Mucosa of rectum (tissue), 2 donors: ENCODE data around the gene RASAL1.

ENCODE experiments used
- H3K27ac ChIP-seq, 2 donors: one replicate each; pipeline ENCODE4 v1.7.0; 2013; ENCODE audit warnings: inconsistent platforms in 2 of 2, low read depth in 2 of 2, low read length in 2 of 2
- H3K27me3 ChIP-seq, 2 donors: one replicate each; pipeline ENCODE4 v1.7.0; 2013; ENCODE audit warnings: low read length in 2 of 2; ENCODE audit not compliant: control insufficient read depth in 2 of 2, insufficient read depth in 2 of 2
- H3K36me3 ChIP-seq, 2 donors: one replicate each; pipeline ENCODE4 v1.7.0; 2013; ENCODE audit warnings: low read length in 2 of 2; ENCODE audit not compliant: control insufficient read depth in 2 of 2, insufficient read depth in 2 of 2
- H3K4me1 ChIP-seq, 2 donors: one replicate each; pipeline ENCODE4 v1.7.0; 2013; ENCODE audit warnings: low read length in 2 of 2, mild to moderate bottlenecking in 1 of 2; ENCODE audit not compliant: control insufficient read depth in 2 of 2, insufficient read depth in 2 of 2
- H3K4me3 ChIP-seq, 2 donors: one replicate each; pipeline ENCODE4 v1.7.0; 2013; ENCODE audit warnings: low read length in 2 of 2
- H3K9ac ChIP-seq, 2 donors: one replicate each; pipeline ENCODE4 v1.7.0; 2013; ENCODE audit warnings: low read length in 2 of 2, low read depth in 1 of 2, mild to moderate bottlenecking in 1 of 2
- H3K9me3 ChIP-seq, 2 donors: one replicate each; pipeline ENCODE4 v1.7.0; 2013; ENCODE audit warnings: low read length in 2 of 2; ENCODE audit not compliant: control insufficient read depth in 2 of 2
- donor health status: healthy.
- donor health status: Normal muscosa, but diverticular disease.

RASAL1 gene

DNA sequence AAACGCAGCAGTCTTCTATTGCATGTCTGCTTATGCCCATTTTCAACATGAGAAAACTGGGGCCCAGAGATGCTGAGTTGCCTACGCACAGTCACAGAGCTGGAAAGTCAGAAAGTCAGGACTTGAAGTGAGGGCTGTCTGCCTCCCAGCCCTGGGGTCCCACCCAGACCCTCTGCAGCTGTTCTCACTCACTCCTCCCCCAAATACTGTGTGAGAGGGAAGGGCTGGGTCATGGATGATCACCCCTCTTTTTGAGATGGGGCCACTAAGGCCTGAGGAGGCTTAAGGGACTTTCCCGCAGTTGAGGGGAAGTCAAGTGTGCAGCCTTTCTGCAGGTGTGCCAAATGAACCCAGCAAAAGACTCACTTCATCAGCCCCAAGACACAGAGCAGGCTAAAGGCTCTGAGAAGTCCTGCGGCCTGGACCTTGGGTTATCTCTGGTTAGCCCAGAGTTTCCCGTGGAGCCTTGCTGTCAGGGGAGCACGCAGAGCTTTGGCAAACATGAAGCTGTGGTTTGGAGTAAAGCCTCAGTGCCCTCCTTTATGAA is 60.4 kb downstream of the RASAL1 start:
- peaks cover 0 to 5% of the 10 kb centered on the region in 2 donors for H3K4me1 ChIP-seq
- H3K9me3 ChIP-seq = no peaks in the 10 kb centered on the region
- H3K9ac ChIP-seq = no peak overlapping the region
- peaks cover 4 to 5% of the 10 kb centered on the region in 2 donors for H3K27me3 ChIP-seq
- H3K36me3 ChIP-seq = no peaks in the 10 kb centered on the region
- H3K27ac ChIP-seq = peak overlapping the region in 1 of 2 donors; percentile 40
- no peak overlapping the region for H3K4me3 ChIP-seq

DNA sequence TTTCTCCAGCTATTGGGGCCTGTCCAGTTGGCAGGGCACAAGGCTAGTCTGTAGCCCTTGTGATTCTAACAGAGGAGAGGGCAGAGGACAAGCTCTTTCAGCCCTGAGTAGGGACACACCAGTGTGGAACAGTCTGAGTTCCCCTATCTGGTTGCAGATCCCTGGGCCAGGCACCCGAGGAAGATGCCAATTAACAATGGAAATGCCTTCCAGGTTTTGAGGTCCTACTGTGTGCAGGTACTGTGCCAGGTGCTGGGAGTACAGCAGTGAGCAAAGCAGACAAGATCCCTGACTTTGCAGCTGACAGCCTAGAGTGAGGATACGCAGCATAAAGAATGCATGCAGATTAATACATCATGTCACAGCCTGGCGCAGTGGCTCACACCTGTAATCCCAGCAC is 62.0 kb downstream of the RASAL1 start:
- no peaks in the 10 kb centered on the region for H3K36me3 ChIP-seq
- H3K4me1 ChIP-seq = peaks cover 6 to 17% of the 10 kb centered on the region in 2 donors
- no peak overlapping the region for H3K4me3 ChIP-seq
- peaks cover 4% of the 10 kb centered on the region in 2 donors for H3K27me3 ChIP-seq
- H3K9ac ChIP-seq = no peak overlapping the region
- no peaks in the 10 kb centered on the region for H3K9me3 ChIP-seq
- H3K27ac ChIP-seq = no peak overlapping the region

DNA sequence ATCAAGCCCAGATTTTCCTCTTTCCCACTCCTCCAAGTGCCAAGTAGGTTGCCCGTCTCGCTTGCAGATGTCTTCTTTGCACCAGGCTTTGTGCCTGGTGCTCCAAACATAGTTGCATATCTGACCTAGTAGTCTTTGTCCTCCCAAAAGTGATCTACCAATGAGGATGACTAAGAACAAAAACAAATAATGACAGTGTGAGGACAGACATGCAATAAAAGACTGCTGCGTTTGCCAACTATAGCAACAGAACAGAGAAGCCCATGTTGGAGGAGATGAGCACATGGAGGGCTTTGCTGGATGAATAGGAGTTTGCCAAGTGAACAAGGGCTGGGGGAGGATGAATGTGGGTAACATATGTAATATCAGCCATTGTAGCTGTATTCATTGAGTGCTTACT is 63.4 kb downstream of the RASAL1 start:
- H3K4me1 ChIP-seq = peaks cover 6 to 17% of the 10 kb centered on the region in 2 donors
- H3K9ac ChIP-seq = no peak overlapping the region
- no peaks in the 10 kb centered on the region for H3K9me3 ChIP-seq
- H3K27ac ChIP-seq = no peak overlapping the region
- H3K36me3 ChIP-seq = no peaks in the 10 kb centered on the region
- H3K4me3 ChIP-seq = no peak overlapping the region
- no peaks in the 10 kb centered on the region for H3K27me3 ChIP-seq

- Histone ChIP-seq H3K4me1 (peaks cover 6 to 17% of the 10 kb centered on the region in 2 donors), H3K27me3 (no peaks in the 10 kb centered on the region), H3K36me3 (no peaks in the 10 kb centered on the region), H3K4me3 (no peak overlapping the region), H3K27ac (no peak overlapping the region), H3K9me3 (no peaks in the 10 kb centered on the region), H3K9ac (no peak overlapping the region)
Observed at GRCh38 chr12:113071135-113072112, 64.1 kb downstream of the RASAL1 start.

DNA sequence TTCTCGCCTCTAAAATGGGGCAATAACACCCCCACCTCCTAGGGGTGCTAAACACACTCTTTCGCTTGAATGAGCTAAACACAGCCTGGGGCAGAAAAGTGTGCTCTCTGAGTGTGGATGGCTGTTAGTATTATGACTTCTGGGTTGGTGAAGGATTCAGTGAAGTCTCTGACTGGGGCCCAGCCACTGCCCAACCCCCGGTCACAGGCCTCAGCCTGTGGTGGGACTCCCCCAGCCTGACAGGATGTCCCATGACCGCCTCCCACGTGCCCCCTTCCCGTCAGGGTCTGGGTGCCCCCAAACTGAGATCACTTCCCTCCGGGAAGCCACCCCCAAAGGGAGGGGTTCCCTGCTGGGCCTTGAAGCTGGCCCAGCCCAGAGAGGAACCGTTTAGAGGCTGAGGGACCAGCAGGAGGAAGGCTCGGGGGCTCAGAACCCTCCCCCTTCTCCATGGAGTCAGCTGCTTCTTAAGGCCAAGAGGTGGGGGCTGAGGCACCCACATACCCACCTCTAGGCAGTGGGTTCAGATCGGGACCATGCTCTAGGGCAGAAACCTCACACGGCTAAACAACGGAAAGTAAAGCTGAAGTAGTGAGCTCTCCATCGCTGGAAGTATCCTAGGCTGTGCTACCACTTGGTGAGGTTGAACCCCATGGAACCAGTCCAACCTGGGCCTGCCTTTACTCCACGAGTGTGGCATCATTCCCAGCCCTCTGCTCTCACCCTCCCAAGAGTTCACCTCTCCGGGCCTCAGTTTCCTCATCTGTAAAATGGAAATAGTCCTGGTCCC is 65.2 kb downstream of the RASAL1 start:
- H3K4me3 ChIP-seq = no peak overlapping the region
- peaks cover 6 to 17% of the 10 kb centered on the region in 2 donors for H3K4me1 ChIP-seq
- H3K9ac ChIP-seq = no peak overlapping the region
- no peaks in the 10 kb centered on the region for H3K9me3 ChIP-seq
- H3K27ac ChIP-seq = no peak overlapping the region
- no peaks in the 10 kb centered on the region for H3K36me3 ChIP-seq
- H3K27me3 ChIP-seq = no peaks in the 10 kb centered on the region

GRCh38 chr12:113069751-113070116 is 65.8 kb downstream of the RASAL1 start:
- peaks cover 6 to 17% of the 10 kb centered on the region in 2 donors for H3K4me1 ChIP-seq
- H3K27ac ChIP-seq = no peak overlapping the region
- H3K9me3 ChIP-seq = no peaks in the 10 kb centered on the region
- H3K27me3 ChIP-seq = peaks cover 0 to 3% of the 10 kb centered on the region in 2 donors
- H3K4me3 ChIP-seq = no peak overlapping the region
- H3K9ac ChIP-seq = no peak overlapping the region
- no peaks in the 10 kb centered on the region for H3K36me3 ChIP-seq

DNA sequence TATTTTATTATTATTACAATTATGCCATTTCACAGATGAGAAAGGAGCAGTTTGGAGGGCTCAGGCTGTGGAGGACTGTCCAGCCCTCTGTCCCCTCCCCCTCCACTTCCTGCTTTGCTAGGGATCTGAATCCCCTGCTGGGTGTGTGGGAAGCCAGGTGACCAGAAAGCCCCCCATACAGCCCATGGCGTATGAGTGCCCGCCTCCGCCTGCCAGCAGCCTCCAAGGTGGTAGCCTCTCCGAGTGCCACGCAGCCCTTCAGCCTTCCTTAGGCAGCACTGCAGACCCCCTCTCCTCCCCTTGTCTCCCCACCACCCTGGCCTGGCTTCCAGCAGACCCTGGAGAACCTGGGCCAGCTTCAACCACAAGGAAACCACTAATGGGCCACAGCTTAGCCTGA is 66.4 kb downstream of the RASAL1 start:
- Histone ChIP-seq H3K9ac (no peak overlapping the region), H3K9me3 (no peaks in the 10 kb centered on the region), H3K36me3 (no peaks in the 10 kb centered on the region), H3K4me3 (no peak overlapping the region), H3K27me3 (peaks cover 0 to 7% of the 10 kb centered on the region in 2 donors), H3K4me1 (peaks cover 6 to 17% of the 10 kb centered on the region in 2 donors), H3K27ac (no peak overlapping the region)

- Histone ChIP-seq H3K27me3 (peaks cover 0 to 8% of the 10 kb centered on the region in 2 donors), H3K4me1 (peaks cover 6 to 17% of the 10 kb centered on the region in 2 donors), H3K4me3 (no peak overlapping the region), H3K27ac (no peak overlapping the region), H3K36me3 (no peaks in the 10 kb centered on the region), H3K9me3 (no peaks in the 10 kb centered on the region), H3K9ac (no peak overlapping the region)
Observed at GRCh38 chr12:113067987-113068935, 67.3 kb downstream of the RASAL1 start.

DNA sequence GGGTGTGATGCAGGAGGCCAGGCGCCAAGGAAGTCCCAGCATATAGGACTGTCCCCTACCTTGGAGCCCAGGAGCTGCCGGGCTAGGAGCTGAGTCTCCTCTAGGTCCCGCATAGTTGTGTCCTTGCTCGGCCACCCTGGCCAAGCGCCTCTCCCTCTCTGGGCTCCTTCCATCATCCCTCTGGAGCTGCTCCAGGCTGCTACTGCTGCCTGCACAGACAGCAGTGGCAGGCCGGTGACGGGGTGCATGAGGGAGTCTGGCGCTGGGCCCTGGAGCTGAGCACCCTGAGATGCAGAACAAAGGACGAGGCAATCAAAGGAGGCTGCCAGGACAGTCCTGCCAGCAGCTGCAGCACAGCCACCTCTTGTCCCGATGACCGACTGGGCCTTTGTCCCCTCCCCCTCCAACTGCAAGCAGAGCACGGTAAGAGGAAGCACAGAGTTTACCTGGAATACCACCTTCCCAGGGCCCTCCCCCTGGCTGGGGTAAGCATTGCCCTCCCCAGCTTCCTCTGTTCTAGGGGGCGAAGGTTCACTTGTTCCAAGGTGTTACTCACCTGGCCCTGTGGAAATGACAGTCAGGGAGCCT is 68.7 kb downstream of the RASAL1 start:
- Histone ChIP-seq H3K4me3 (no peak overlapping the region), H3K27ac (no peak overlapping the region), H3K36me3 (no peaks in the 10 kb centered on the region), H3K27me3 (peaks cover 0 to 11% of the 10 kb centered on the region in 2 donors), H3K4me1 (peaks cover 6 to 17% of the 10 kb centered on the region in 2 donors), H3K9me3 (no peaks in the 10 kb centered on the region), H3K9ac (no peak overlapping the region)
